Hepatocyte (in vitro differentiated cells): ENCODE data around the gene KRTAP10-7. TPM values are rescaled to one million over a fixed set of nuclear protein-coding genes. Genes with fewer than 3 reads are reported as not detected.

ENCODE experiments used
- DNase-seq: peaks from one replicate; pipeline ENCODE4 v3.0.0-alpha.2; 2016; ENCODE audit warnings: low spot score
- H2AFZ ChIP-seq: fragments of 200-600 bp; sonication (generic); 2 replicates; pipeline ENCODE4 v1.6.0; 2016; ENCODE audit warnings: antibody characterized with exemption, mild to moderate bottlenecking
- H3K27ac ChIP-seq: fragments of 200-600 bp; sonication (generic); 2 replicates; pipeline ENCODE4 v1.5.1; 2016; ENCODE audit warnings: mild to moderate bottlenecking
- H3K27me3 ChIP-seq: fragments of 200-600 bp; sonication (generic); 2 replicates; pipeline ENCODE4 v1.6.1; 2016
- H3K36me3 ChIP-seq: fragments of 200-600 bp; sonication (generic); replicated peaks from 2 replicates; pipeline ENCODE4 v1.5.1; 2016; ENCODE audit warnings: low read depth; ENCODE audit not compliant: insufficient read depth
- H3K4me1 ChIP-seq: fragments of 200-600 bp; sonication (generic); 2 replicates; pipeline ENCODE4 v1.5.1; 2016; ENCODE audit warnings: mild to moderate bottlenecking, moderate library complexity; ENCODE audit not compliant: insufficient read depth
- H3K4me2 ChIP-seq: fragments of 200-600 bp; sonication (generic); 2 replicates; pipeline ENCODE4 v1.6.0; 2016
- H3K4me3 ChIP-seq: fragments of 200-600 bp; sonication (generic); 2 replicates; pipeline ENCODE4 v1.5.1; 2016; ENCODE audit warnings: mild to moderate bottlenecking
- H3K79me2 ChIP-seq: fragments of 200-600 bp; sonication (generic); 2 replicates; pipeline ENCODE4 v1.6.0; 2017; ENCODE audit warnings: mild to moderate bottlenecking
- H3K9me2 ChIP-seq: fragments of 200-600 bp; sonication (generic); replicated peaks from 2 replicates; pipeline ENCODE4 v1.6.0; 2017; ENCODE audit warnings: mild to moderate bottlenecking; ENCODE audit not compliant: insufficient read depth
- H3K9me3 ChIP-seq: fragments of 200-600 bp; sonication (generic); 2 replicates; pipeline ENCODE4 v1.5.1; 2016; ENCODE audit warnings: low read depth, mild to moderate bottlenecking
- H4K20me1 ChIP-seq: fragments of 200-600 bp; sonication (generic); 2 replicates; pipeline ENCODE4 v1.6.0; 2016; ENCODE audit warnings: mild to moderate bottlenecking; ENCODE audit not compliant: insufficient read depth, poor library complexity, severe bottlenecking
- EZH2 ChIP-seq: fragments of 200-600 bp; sonication (generic); IDR thresholded peaks from 2 replicates; pipeline ENCODE4 v1.6.1; 2016; ENCODE audit warnings: antibody characterized with exemption, mild to moderate bottlenecking, borderline replicate concordance
- EZH2phosphoT487 ChIP-seq: fragments of 200-600 bp; sonication (generic); IDR thresholded peaks from one replicate; pipeline ENCODE4 v1.6.1; 2018; ENCODE audit warnings: antibody characterized with exemption, mild to moderate bottlenecking, low read depth, moderate library complexity; ENCODE audit not compliant: unreplicated experiment, severe bottlenecking
- WGBS: methylation state at CpG from one replicate; pipeline ENCODE4 v1.1.6; 2016; ENCODE audit warnings: low lambda C conversion rate; ENCODE audit errors: missing lambda C conversion rate; 5-methylcytosine and 5-hydroxymethylcytosine counted together
- polyA plus RNA-seq: library from polyadenylated mRNA; unstranded; fragments of >200 nt; fragmentation: Nextera tagmentation; extraction: Ambion mirVana; gene quantifications from 2 replicates; pipeline ENCODE4 v1.2.1, GENCODE V29; 2016
- total RNA-seq: library from RNA; depleted of rRNA; stranded (reverse); fragments of >200 nt; gene quantifications from 2 replicates; pipeline ENCODE4 v1.2.3, GENCODE V29; 2014
- TF ChIP-seq, protein P1 (sequence below): fragments of 200-600 bp; sonication (generic); IDR thresholded peaks from 2 replicates; pipeline ENCODE4 v1.5.1; 2016; ENCODE audit warnings: antibody characterized with exemption, mild to moderate bottlenecking; ENCODE audit not compliant: poor library complexity

Gene KRTAP10-7
- total and polyA plus RNA-seq, 2 experiments from 2014 or later = not detected

DNA sequence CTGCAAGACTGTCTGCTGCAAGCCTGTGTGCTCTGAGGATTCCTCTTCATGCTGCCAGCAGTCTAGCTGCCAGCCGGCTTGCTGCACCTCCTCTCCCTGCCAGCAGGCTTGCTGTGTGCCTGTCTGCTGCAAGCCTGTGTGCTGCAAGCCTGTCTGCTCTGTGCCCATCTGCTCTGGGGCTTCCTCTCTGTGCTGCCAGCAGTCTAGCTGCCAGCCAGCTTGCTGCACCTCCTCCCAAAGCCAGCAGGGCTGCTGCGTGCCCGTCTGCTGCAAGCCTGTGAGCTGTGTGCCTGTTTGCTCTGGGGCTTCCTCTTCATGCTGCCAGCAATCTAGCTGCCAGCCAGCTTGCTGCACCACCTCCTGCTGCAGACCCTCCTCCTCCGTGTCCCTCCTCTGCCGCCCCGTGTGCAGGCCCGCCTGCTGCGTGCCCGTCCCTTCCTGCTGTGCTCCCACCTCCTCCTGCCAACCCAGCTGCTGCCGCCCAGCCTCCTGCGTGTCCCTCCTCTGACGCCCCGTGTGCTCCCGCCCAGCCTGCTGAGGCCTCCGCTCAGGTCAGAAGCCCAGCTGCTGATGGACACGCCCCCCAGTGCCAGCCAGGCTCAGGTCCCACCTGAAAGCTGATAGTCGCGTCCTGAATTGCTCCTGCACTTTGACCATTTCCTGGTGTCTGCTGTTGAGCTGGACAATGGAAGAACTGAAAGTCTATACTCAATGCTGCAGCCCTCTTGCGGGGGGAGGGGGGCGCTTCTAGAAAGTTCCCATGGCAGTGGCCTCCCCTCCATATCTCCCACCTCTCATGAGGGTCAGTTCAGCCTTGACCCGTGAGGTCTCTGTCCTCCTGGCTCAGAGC lies 25.7 kb upstream of the KRTAP10-7 start:
- H3K4me3 ChIP-seq = no peak overlapping the region
- no peaks in the 10 kb centered on the region for H3K9me3 ChIP-seq
- H3K4me1 ChIP-seq = peaks cover 3% of the 10 kb centered on the region
- no peaks in the 10 kb centered on the region for H3K27me3 ChIP-seq
- H4K20me1 ChIP-seq = no peaks in the 10 kb centered on the region
- peak; percentile 67 for DNase-seq
- no peaks in the 10 kb centered on the region for H3K36me3 ChIP-seq
- no peaks in the 10 kb centered on the region for H3K79me2 ChIP-seq
- TF ChIP-seq, protein P1, sequence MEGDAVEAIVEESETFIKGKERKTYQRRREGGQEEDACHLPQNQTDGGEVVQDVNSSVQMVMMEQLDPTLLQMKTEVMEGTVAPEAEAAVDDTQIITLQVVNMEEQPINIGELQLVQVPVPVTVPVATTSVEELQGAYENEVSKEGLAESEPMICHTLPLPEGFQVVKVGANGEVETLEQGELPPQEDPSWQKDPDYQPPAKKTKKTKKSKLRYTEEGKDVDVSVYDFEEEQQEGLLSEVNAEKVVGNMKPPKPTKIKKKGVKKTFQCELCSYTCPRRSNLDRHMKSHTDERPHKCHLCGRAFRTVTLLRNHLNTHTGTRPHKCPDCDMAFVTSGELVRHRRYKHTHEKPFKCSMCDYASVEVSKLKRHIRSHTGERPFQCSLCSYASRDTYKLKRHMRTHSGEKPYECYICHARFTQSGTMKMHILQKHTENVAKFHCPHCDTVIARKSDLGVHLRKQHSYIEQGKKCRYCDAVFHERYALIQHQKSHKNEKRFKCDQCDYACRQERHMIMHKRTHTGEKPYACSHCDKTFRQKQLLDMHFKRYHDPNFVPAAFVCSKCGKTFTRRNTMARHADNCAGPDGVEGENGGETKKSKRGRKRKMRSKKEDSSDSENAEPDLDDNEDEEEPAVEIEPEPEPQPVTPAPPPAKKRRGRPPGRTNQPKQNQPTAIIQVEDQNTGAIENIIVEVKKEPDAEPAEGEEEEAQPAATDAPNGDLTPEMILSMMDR = no peak
- TF ChIP-seq EZH2 (no peak), EZH2phosphoT487 (no peak)
- no peak overlapping the region for H3K27ac ChIP-seq
- WGBS = 77% methylated on average over 21 of the region's 21 CpGs
- H2AFZ ChIP-seq = no peak overlapping the region
- no peak overlapping the region for H3K4me2 ChIP-seq
- no peaks in the 10 kb centered on the region for H3K9me2 ChIP-seq

DNA sequence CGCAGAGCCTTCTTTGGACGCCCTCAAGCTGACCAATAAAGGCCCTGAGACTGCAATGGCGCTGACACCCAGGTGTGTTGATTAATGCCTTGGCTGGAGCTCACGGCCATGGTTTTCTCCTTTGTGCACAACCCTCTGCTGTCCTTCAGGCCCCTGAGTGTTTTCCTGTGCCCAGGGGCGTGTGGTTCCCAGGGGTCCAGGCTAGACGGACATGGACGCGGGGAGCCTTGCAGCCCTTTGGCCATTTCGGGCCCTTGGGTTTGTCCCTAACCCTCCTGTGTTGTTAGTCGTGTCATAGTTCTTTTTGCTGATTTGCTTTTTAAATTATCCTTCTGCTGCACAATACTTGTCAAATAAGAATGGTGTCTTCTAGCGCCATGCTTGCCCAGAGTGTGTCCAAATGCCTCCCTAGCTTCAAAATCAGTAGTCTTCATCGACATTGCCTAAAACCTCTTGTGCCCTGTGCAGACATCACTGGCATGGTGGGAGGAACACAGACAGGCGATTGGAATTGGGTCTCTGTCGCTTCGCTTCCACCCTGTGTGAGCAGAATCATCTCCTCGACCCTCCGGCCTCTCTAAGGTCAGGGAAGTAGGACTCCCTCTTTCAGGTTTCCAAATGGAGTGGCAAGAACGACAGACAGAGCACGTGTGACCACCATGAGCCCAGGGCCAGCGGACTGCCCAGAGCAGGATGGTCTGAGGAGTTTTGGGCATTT lies 24.9 kb upstream of the KRTAP10-7 start:
- no peak overlapping the region for H3K27ac ChIP-seq
- H3K27me3 ChIP-seq = no peaks in the 10 kb centered on the region
- no peak overlapping the region for H3K4me3 ChIP-seq
- no peaks in the 10 kb centered on the region for H3K9me2 ChIP-seq
- H3K4me2 ChIP-seq = no peak overlapping the region
- no peak for DNase-seq
- no peaks in the 10 kb centered on the region for H3K79me2 ChIP-seq
- no peaks in the 10 kb centered on the region for H4K20me1 ChIP-seq
- TF ChIP-seq EZH2phosphoT487 (no peak), EZH2 (no peak)
- TF ChIP-seq, protein P1 = no peak
- no peaks in the 10 kb centered on the region for H3K36me3 ChIP-seq
- H3K9me3 ChIP-seq = no peaks in the 10 kb centered on the region
- WGBS = 93% methylated on average over 20 of the region's 20 CpGs
- H3K4me1 ChIP-seq = peaks cover 3% of the 10 kb centered on the region
- no peak overlapping the region for H2AFZ ChIP-seq

DNA sequence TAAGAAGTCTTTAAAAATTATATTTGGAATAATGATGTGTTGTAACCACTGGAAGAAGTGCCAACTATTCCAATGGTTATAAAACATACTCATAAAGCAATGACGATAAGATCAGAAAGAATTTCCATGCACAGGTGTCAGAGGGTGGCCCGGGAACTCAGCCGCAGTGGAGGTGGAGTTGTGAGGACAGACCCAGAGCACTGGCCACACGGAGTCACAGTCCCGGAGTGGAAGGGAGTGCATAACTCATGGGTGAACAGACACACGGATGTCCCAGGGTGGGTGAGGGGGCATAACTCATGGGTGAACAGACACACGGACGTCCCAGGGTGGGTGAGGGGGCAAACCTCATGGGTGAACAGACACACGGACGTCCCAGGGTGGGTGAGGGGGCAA lies 24.4 kb upstream of the KRTAP10-7 start:
- no peak overlapping the region for H3K4me3 ChIP-seq
- 96% methylated on average over 10 of the region's 10 CpGs for WGBS
- H3K79me2 ChIP-seq = no peaks in the 10 kb centered on the region
- H3K27me3 ChIP-seq = no peaks in the 10 kb centered on the region
- peaks cover 3% of the 10 kb centered on the region for H3K4me1 ChIP-seq
- H2AFZ ChIP-seq = no peak overlapping the region
- H3K36me3 ChIP-seq = no peaks in the 10 kb centered on the region
- no peak for DNase-seq
- no peak overlapping the region for H3K27ac ChIP-seq
- H3K9me3 ChIP-seq = no peaks in the 10 kb centered on the region
- no peaks in the 10 kb centered on the region for H4K20me1 ChIP-seq
- H3K9me2 ChIP-seq = no peaks in the 10 kb centered on the region
- TF ChIP-seq EZH2 = no peak
- H3K4me2 ChIP-seq = no peak overlapping the region

DNA sequence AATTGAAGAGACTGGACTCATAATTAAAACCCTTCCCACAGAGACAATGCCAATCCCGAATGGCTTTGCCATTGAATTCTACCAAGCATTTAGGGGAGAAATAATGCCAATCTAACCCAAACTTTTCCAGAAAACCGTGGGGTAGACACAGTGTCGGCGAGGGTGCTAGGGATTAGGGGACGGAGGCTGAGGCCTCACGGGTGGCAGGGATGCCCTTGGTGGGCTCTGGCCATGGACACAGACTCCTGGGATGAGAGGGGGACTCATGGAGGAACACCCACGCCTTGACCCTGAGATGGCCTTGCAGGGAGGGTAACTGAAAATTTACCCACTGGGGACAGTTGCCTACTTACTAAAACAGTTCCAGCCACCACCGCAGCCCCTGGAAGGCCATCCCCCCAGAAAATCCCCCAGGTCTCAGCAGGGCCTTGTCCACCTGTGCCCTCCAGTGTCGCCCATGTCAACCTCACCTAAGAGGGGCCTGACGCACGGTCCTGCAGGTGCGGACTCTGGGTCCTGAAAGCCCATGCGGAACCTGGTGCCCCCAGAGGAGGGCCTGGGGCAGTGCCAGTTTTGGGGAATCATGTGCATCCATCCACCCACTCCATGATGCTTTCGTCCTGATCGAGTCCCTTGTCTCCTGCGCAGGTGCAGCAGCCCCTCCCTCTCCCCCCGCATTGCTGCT lies 21.9 kb upstream of the KRTAP10-7 start:
- no peaks in the 10 kb centered on the region for H3K79me2 ChIP-seq
- H3K9me2 ChIP-seq = no peaks in the 10 kb centered on the region
- H2AFZ ChIP-seq = no peak overlapping the region
- no peak for DNase-seq
- no peak overlapping the region for H3K27ac ChIP-seq
- H3K9me3 ChIP-seq = no peaks in the 10 kb centered on the region
- H3K36me3 ChIP-seq = no peaks in the 10 kb centered on the region
- no peak overlapping the region for H3K4me3 ChIP-seq
- peaks cover 3% of the 10 kb centered on the region for H3K4me1 ChIP-seq
- no peaks in the 10 kb centered on the region for H3K27me3 ChIP-seq
- H4K20me1 ChIP-seq = no peaks in the 10 kb centered on the region
- TF ChIP-seq, protein P1 = no peak
- TF ChIP-seq EZH2 (no peak), EZH2phosphoT487 (no peak)
- WGBS = 93% methylated on average over 16 of the region's 17 CpGs
- no peak overlapping the region for H3K4me2 ChIP-seq
